B cell (primary cell): Measurements from ENCODE around the gene SLC26A1. TPM values are rescaled to one million over a fixed set of nuclear protein-coding genes. Genes with fewer than 3 reads are reported as not detected.

Experiments
- ATAC-seq: fragments of 200-7000 bp; cut with Tn5 transposase; one replicate; pipeline ENCODE4 v1.10.0; 2021; ENCODE audit warnings: low read depth, mild to moderate bottlenecking, moderate number of reproducible peaks, moderate library complexity
- CTCF ChIA-PET: fragments of 350-600 bp; sonication (Branson Sonifier 250); formaldehyde crosslinking; loops from one replicate; lab custom pipeline; 2021; ENCODE audit warnings: antibody characterized with exemption, inconsistent platforms; lab: Charles Lee
- POLR2A ChIA-PET: fragments of 350-600 bp; sonication (Branson Sonifier 250); formaldehyde crosslinking; loops from one replicate; lab custom pipeline; 2021; ENCODE audit warnings: antibody characterized with exemption; lab: Charles Lee
- DNase-seq: peaks from one replicate; pipeline ENCODE4 v3.0.0; 2013
- H2AFZ ChIP-seq: 2 replicates; pipeline ENCODE4 v1.6.1; 2012; ENCODE audit warnings: mild to moderate bottlenecking, low read depth, low read length; ENCODE audit not compliant: insufficient read depth, poor library complexity, severe bottlenecking
- H3K27ac ChIP-seq, 2 donors: 1 replicate in 1 of 2; 2 replicates in 1 of 2; pipeline ENCODE4 v1.5.1; 2012 to 2013; ENCODE audit warnings: low read length in 2 of 2, mild to moderate bottlenecking in 2 of 2, moderate library complexity in 1 of 2
- H3K27me3 ChIP-seq, 4 experiments: fragments of 200-600 bp in 1 of 4; sonication (generic) in 1 of 4; replicated peaks in 1 of 4; 1 replicate in 2 of 4; 2 replicates in 2 of 4; pipeline versions ENCODE4 v1.6.1 to v1.7.0; 2013 to 2016; ENCODE audit warnings: low read length in 3 of 4, mild to moderate bottlenecking in 2 of 4, mixed read lengths in 1 of 4, moderate library complexity in 1 of 4; ENCODE audit not compliant: insufficient read depth in 4 of 4, control insufficient read depth in 3 of 4; ENCODE audit errors: control extremely low read depth in 1 of 4
- H3K36me3 ChIP-seq, 2 experiments: replicated peaks in 1 of 2; 1 replicate in 1 of 2; 2 replicates in 1 of 2; pipeline versions ENCODE4 v1.6.1 to v1.7.1; 2013; ENCODE audit warnings: low read length in 1 of 2; ENCODE audit not compliant: insufficient read depth in 2 of 2, control insufficient read depth in 1 of 2; ENCODE audit errors: control extremely low read depth in 1 of 2, extremely low read depth in 1 of 2
- H3K4me1 ChIP-seq, 2 donors: fragments of 200-600 bp in 1 of 2; sonication (generic) in 1 of 2; 1 replicate in 1 of 2; 2 replicates in 1 of 2; pipeline versions ENCODE4 v1.5.1 to v1.6.1; 2013 to 2017; ENCODE audit warnings: low read length in 2 of 2; ENCODE audit not compliant: control insufficient read depth in 2 of 2, insufficient read depth in 2 of 2
- H3K4me2 ChIP-seq: replicated peaks from 2 replicates; pipeline ENCODE3; 2012; ENCODE audit warnings: mild to moderate bottlenecking, low read depth, low read length; ENCODE audit not compliant: poor library complexity, severe bottlenecking
- H3K4me3 ChIP-seq, 5 experiments: fragments of 200-600 bp in 1 of 5; sonication (generic) in 1 of 5; 1 replicate in 3 of 5; 2 replicates in 2 of 5; pipeline versions ENCODE4 v1.5.1 to v1.7.0; 2011 to 2016; ENCODE audit warnings: low read length in 4 of 5, mild to moderate bottlenecking in 4 of 5, low read depth in 2 of 5, control low read depth in 1 of 5, moderate library complexity in 1 of 5; ENCODE audit not compliant: insufficient read depth in 1 of 5; ENCODE audit errors: control extremely low read depth in 1 of 5, extremely low read depth in 1 of 5
- H3K79me2 ChIP-seq: fragments of 200-600 bp; sonication (generic); one replicate; pipeline ENCODE4 v1.6.0; 2016; ENCODE audit warnings: low read length; ENCODE audit not compliant: control insufficient read depth, insufficient read depth
- H3K9ac ChIP-seq: fragments of 200-600 bp; sonication (generic); 2 replicates; pipeline ENCODE4 v1.6.1; 2017; ENCODE audit warnings: mild to moderate bottlenecking, low read length, moderate library complexity
- H3K9me3 ChIP-seq, 3 donors: one replicate each; pipeline versions ENCODE4 v1.6.1 to v1.7.1; 2013; ENCODE audit warnings: low read length in 2 of 3; ENCODE audit not compliant: control insufficient read depth in 2 of 3, insufficient read depth in 1 of 3; ENCODE audit errors: control extremely low read depth in 1 of 3
- H4K20me1 ChIP-seq: 2 replicates; pipeline ENCODE4 v1.6.0; 2012; ENCODE audit warnings: mild to moderate bottlenecking, low read length; ENCODE audit not compliant: insufficient read depth, control insufficient read depth, poor library complexity, severe bottlenecking
- H3K27ac Mint-ChIP-seq: one replicate; pipeline ENCODE4 v1.8.0; 2021; ENCODE audit warnings: mixed read lengths
- H3K27me3 Mint-ChIP-seq: one replicate; pipeline ENCODE4 v1.8.0; 2021; ENCODE audit warnings: mixed read lengths
- H3K4me1 Mint-ChIP-seq: one replicate; pipeline ENCODE4 v1.8.0; 2021; ENCODE audit warnings: mixed read lengths
- H3K4me3 Mint-ChIP-seq: one replicate; pipeline ENCODE4 v1.8.0; 2021; ENCODE audit warnings: mixed read lengths
- H3K9me3 Mint-ChIP-seq: one replicate; pipeline ENCODE4 v1.8.0; 2022; ENCODE audit warnings: mixed read lengths; ENCODE audit not compliant: insufficient read depth
- CTCF ChIP-seq: fragments of 200-600 bp; IDR thresholded peaks from one replicate; pipeline ENCODE4 v1.8.0; 2022; ENCODE audit warnings: antibody characterized with exemption, mild to moderate bottlenecking
- EZH2 ChIP-seq: IDR thresholded peaks from 2 replicates; pipeline ENCODE4 v1.6.1; 2012; ENCODE audit warnings: borderline replicate concordance, low read depth, mild to moderate bottlenecking, moderate library complexity, low read length; ENCODE audit not compliant: insufficient read depth, poor library complexity, severe bottlenecking
- WGBS: methylation state at CpG from one replicate; pipeline ENCODE4 v1.1.5; 2013; ENCODE audit warnings: missing lambda C conversion rate; ENCODE audit not compliant: insufficient coverage; 5-methylcytosine and 5-hydroxymethylcytosine counted together
- intact Hi-C: fragments of 100-400 bp; cut with micrococcal nuclease; formaldehyde crosslinking; loops from one replicate; pipeline ENCODE4 v1.10.0; 2022
- polyA plus RNA-seq: library from polyadenylated mRNA; depleted of rRNA; stranded (reverse); fragments of >200 nt; gene quantifications from 2 replicates; pipeline ENCODE4 v1.2.3, GENCODE V29; 2012
- total RNA-seq, 2 donors: library from RNA; stranded (reverse); fragments of 120-200 nt in 1 of 2; gene quantifications; 1 replicate in 1 of 2; 2 replicates in 1 of 2; pipeline versions ENCODE4 v1.2.3 to v1.2.4, GENCODE V29; 2013 to 2022

SLC26A1 gene
- total and polyA plus RNA-seq, 2 donors (not counting 1 experiment from before 2014, with no cell fraction given) = 0.03 to 1.1 TPM

- Histone ChIP-seq H2AFZ (no peak overlapping the region), H3K4me3 (no peak overlapping the region), H4K20me1 (peaks cover 65% of the 10 kb centered on the region), H3K9ac (no peak overlapping the region), H3K4me2 (no peak overlapping the region), H3K36me3 (peaks cover 0 to 5% of the 10 kb centered on the region in 2 experiments), H3K27me3 (peaks cover 0 to 6% (median under 1%) of the 10 kb centered on the region in 4 experiments), H3K4me1 (peaks cover 14 to 29% of the 10 kb centered on the region in 2 donors), H3K27ac (no peak overlapping the region), H3K79me2 (peaks cover 24% of the 10 kb centered on the region), H3K9me3 (peaks cover 0 to 12% (median 0%) of the 10 kb centered on the region in 3 donors)
- H3K27me3 Mint-ChIP-seq = no peaks in the 10 kb centered on the region
- peaks cover 9% of the 10 kb centered on the region for H3K4me1 Mint-ChIP-seq
- POLR2A ChIA-PET = no interaction called here
- no peak for DNase-seq
- TF ChIP-seq EZH2 (no peak), CTCF (no peak)
- 96% methylated on average over 21 of the region's 25 CpGs for WGBS
- CTCF ChIA-PET = interaction anchor here (1.5 kb wide), 1 partner anchor 228 kb away, joined by 4 read pairs; no protein-coding TSS in a partner anchor
- H3K9me3 Mint-ChIP-seq = no peaks in the 10 kb centered on the region
- intact Hi-C loops = no loop called here
- ATAC-seq = no peak
- no peak overlapping the region for H3K27ac Mint-ChIP-seq
- peak overlapping the region; percentile 60 for H3K4me3 Mint-ChIP-seq
Observed at GRCh38 chr4:970046-970745, 23.0 kb downstream of the SLC26A1 start.

GRCh38 chr4:968621-969394 lies 24.4 kb downstream of the SLC26A1 start:
- H3K27ac ChIP-seq = no peak overlapping the region
- TF ChIP-seq EZH2 (no peak), CTCF (no peak)
- no peak overlapping the region for H2AFZ ChIP-seq
- Mint-ChIP-seq H3K4me3 (no peak overlapping the region), H3K4me1 (peaks cover 9% of the 10 kb centered on the region), H3K9me3 (no peaks in the 10 kb centered on the region), H3K27me3 (no peaks in the 10 kb centered on the region), H3K27ac (no peak overlapping the region)
- no peak overlapping the region for H3K9ac ChIP-seq
- DNase-seq (no peak), ATAC-seq (no peak)
- POLR2A ChIA-PET = no interaction called here
- H3K4me2 ChIP-seq = peak overlapping the region; percentile 63
- CTCF ChIA-PET = interaction anchor here (1.2 kb wide), 1 partner anchor 18 kb away, joined by 3 read pairs; the partner anchor contains the start of gene IDUA
- H4K20me1 ChIP-seq = peaks cover 64% of the 10 kb centered on the region
- 94% methylated on average over 19 of the region's 23 CpGs for WGBS
- H3K36me3 ChIP-seq = peaks cover 0 to 6% of the 10 kb centered on the region in 2 experiments
- H3K9me3 ChIP-seq = no peaks in the 10 kb centered on the region
- H3K4me3 ChIP-seq = no peak overlapping the region
- H3K4me1 ChIP-seq = peaks cover 14 to 29% of the 10 kb centered on the region in 2 donors
- intact Hi-C loops = no loop called here
- peaks cover 24% of the 10 kb centered on the region for H3K79me2 ChIP-seq
- H3K27me3 ChIP-seq = peaks cover 0 to 6% (median under 1%) of the 10 kb centered on the region in 4 experiments
